CD4-positive, CD25-positive, alpha-beta regulatory T cell (primary cell): ENCODE results near the gene RNF167. TPM values are rescaled to one million over a fixed set of nuclear protein-coding genes. Genes with fewer than 3 reads are reported as not detected.

Experiments used
- ATAC-seq, 2 donors: fragments of 150-1000 bp; cut with Tn5 transposase; one replicate each; pipeline ENCODE4 v1.10.0; 2021; ENCODE audit warnings: low read depth in 2 of 2, moderate number of reproducible peaks in 2 of 2, moderate library complexity in 1 of 2
- DNase-seq, 3 donors: peaks; one replicate each; pipeline versions ENCODE4 v3.0.0 to v3.0.0-alpha.2; 2012 to 2022; ENCODE audit warnings: mixed read lengths in 1 of 3
- H3K27ac ChIP-seq: one replicate; pipeline ENCODE4 v1.7.0; 2013; ENCODE audit warnings: mild to moderate bottlenecking, low read length; ENCODE audit not compliant: insufficient read depth, poor library complexity, severe bottlenecking
- H3K27me3 ChIP-seq: one replicate; pipeline ENCODE4 v1.7.0; 2013; ENCODE audit warnings: low read length; ENCODE audit not compliant: control insufficient read depth, insufficient read depth
- H3K36me3 ChIP-seq: one replicate; pipeline ENCODE4 v1.7.0; 2013; ENCODE audit warnings: mild to moderate bottlenecking, low read length, moderate library complexity; ENCODE audit not compliant: control insufficient read depth, insufficient read depth
- H3K4me1 ChIP-seq: 2 replicates; pipeline ENCODE4 v1.7.0; 2013; ENCODE audit warnings: mild to moderate bottlenecking, low read length; ENCODE audit not compliant: insufficient read depth, control insufficient read depth, poor library complexity, severe bottlenecking
- H3K4me3 ChIP-seq: one replicate; pipeline ENCODE4 v1.7.0; 2013; ENCODE audit warnings: low read depth, mild to moderate bottlenecking, low read length, moderate library complexity
- H3K9me3 ChIP-seq, 2 experiments: 1 replicate in 1 of 2; 2 replicates in 1 of 2; pipeline ENCODE4 v1.7.0; 2013; ENCODE audit warnings: low read length in 2 of 2, mild to moderate bottlenecking in 1 of 2, moderate library complexity in 1 of 2; ENCODE audit not compliant: control insufficient read depth in 2 of 2
- H3K27ac Mint-ChIP-seq, 3 donors: one replicate each; pipeline ENCODE4 v1.8.0; 2020 to 2022; ENCODE audit warnings: mild to moderate bottlenecking in 3 of 3, mixed read lengths in 3 of 3, moderate library complexity in 2 of 3
- H3K27me3 Mint-ChIP-seq: one replicate; pipeline ENCODE4 v1.8.0; 2022; ENCODE audit warnings: mild to moderate bottlenecking, mixed read lengths
- H3K36me3 Mint-ChIP-seq: one replicate; pipeline ENCODE4 v1.8.0; 2020; ENCODE audit warnings: mixed read lengths
- H3K4me1 Mint-ChIP-seq, 4 donors: one replicate each; pipeline ENCODE4 v1.8.0; 2020 to 2022; ENCODE audit warnings: mixed read lengths in 4 of 4, mild to moderate bottlenecking in 1 of 4
- H3K4me3 Mint-ChIP-seq, 4 donors: one replicate each; pipeline ENCODE4 v1.8.0; 2020 to 2022; ENCODE audit warnings: mild to moderate bottlenecking in 4 of 4, mixed read lengths in 4 of 4, moderate library complexity in 3 of 4
- H3K9me3 Mint-ChIP-seq, 7 donors: one replicate each; pipeline ENCODE4 v1.8.0; 2020 to 2022; ENCODE audit warnings: mixed read lengths in 7 of 7, mild to moderate bottlenecking in 3 of 7, moderate library complexity in 2 of 7
- polyA plus RNA-seq, 4 donors: library from polyadenylated mRNA; unstranded; fragments of 300-500 nt; fragmentation: Illumina TruSeq; gene quantifications; one replicate each; pipeline ENCODE4 v1.2.3, GENCODE V29; 2021
- total RNA-seq: library from RNA; stranded (reverse); gene quantifications from one replicate; pipeline ENCODE4 v1.2.3, GENCODE V29; 2022

RNF167 gene
- total and polyA plus RNA-seq, 5 donors from 2014 or later: 31.5 to 105 (median 50.7) TPM

DNA sequence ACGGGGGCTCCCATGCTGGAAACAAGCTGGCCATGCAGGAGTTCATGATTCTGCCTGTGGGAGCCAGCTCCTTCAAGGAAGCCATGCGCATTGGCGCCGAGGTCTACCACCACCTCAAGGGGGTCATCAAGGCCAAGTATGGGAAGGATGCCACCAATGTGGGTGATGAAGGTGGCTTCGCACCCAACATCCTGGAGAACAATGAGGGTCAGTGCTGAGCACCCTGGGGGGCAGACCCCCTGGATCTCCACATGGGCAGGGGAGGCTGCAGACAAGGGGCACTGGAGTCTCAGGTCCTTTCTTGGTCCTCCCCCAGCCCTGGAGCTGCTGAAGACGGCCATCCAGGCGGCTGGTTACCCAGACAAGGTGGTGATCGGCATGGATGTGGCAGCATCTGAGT is 15.0 kb downstream of the RNF167 start:
- H3K36me3 Mint-ChIP-seq: peaks cover 12% of the 10 kb centered on the region

DNA sequence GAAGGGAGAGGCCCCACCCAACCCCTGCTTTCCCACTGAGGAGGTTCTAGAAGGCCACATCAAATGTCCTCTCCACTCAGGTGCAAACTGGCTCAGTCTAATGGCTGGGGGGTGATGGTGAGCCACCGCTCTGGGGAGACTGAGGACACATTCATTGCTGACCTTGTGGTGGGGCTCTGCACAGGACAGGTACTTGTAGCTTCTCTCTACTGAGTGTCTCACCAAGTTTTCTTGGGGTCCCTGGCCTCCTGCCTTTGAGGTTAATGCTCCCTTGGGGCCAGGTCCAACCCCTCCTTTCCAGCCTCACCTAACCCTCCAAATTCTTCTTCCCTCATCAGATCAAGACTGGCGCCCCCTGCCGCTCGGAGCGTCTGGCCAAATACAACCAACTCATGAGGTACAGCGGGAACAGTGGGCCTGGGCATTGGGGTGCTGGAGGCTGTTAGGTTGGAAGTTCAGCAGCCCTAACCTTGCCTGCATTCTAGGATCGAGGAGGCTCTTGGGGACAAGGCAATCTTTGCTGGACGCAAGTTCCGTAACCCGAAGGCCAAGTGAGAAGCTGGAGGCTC is 16.5 kb downstream of the RNF167 start:
- peak overlapping the region in 1 of 3 donors; percentile 91 for H3K27ac Mint-ChIP-seq
- H3K9me3 ChIP-seq: no peaks in the 10 kb centered on the region
- H3K4me1 Mint-ChIP-seq: peaks cover 0 to 17% (median 7%) of the 10 kb centered on the region in 4 donors
- no peaks in the 10 kb centered on the region for H3K27me3 Mint-ChIP-seq
- H3K27me3 ChIP-seq: no peaks in the 10 kb centered on the region
- peaks cover 12% of the 10 kb centered on the region for H3K36me3 Mint-ChIP-seq
- ATAC-seq: no peak
- peaks cover 19% of the 10 kb centered on the region for H3K36me3 ChIP-seq
- DNase-seq: peak in 2 of 3 donors; percentile 30 to 58
- H3K4me1 ChIP-seq: no peaks in the 10 kb centered on the region
- H3K9me3 Mint-ChIP-seq: no peaks in the 10 kb centered on the region
- H3K4me3 ChIP-seq: no peak overlapping the region
- no peak overlapping the region for H3K27ac ChIP-seq
- peak overlapping the region in 1 of 4 donors; percentile 51 for H3K4me3 Mint-ChIP-seq

More for the DNA sequence above, 15.0 kb downstream of the RNF167 start:
- Histone ChIP-seq H3K36me3 (peaks cover 13% of the 10 kb centered on the region), H3K27ac (no peak overlapping the region), H3K4me3 (no peak overlapping the region), H3K9me3 (no peaks in the 10 kb centered on the region), H3K27me3 (no peaks in the 10 kb centered on the region), H3K4me1 (peaks cover 7% of the 10 kb centered on the region)
- no peak for DNase-seq
- Mint-ChIP-seq H3K4me1 (peaks cover 0 to 26% (median 10%) of the 10 kb centered on the region in 4 donors), H3K27me3 (no peaks in the 10 kb centered on the region), H3K27ac (no peak overlapping the region), H3K4me3 (no peak overlapping the region), H3K9me3 (no peaks in the 10 kb centered on the region)
- ATAC-seq: no peak

DNA sequence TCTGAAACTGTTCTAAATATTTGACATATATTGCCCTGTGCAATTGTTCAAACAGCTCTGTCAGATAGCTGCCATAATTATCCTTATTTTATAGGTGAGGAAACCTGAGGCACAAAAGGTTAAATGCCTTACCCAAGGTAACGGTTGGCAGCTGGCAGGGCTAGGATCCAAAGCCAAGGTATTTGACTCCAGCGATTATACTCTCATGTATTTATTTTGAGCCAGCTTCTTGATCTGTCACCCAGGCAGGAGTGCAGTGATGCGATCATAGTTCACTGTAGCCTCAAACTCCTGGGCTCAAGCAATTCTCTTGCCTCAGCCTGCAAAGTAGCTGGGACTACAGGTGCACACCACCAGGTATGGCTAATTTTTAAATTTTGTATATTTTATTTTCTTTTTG is 18.0 kb downstream of the RNF167 start:
- H3K27ac Mint-ChIP-seq: no peak overlapping the region
- Histone ChIP-seq H3K9me3 (no peaks in the 10 kb centered on the region), H3K27me3 (no peaks in the 10 kb centered on the region), H3K4me3 (no peak overlapping the region), H3K4me1 (no peaks in the 10 kb centered on the region), H3K36me3 (peaks cover 19% of the 10 kb centered on the region), H3K27ac (no peak overlapping the region)
- no peaks in the 10 kb centered on the region for H3K27me3 Mint-ChIP-seq
- no peak for DNase-seq
- peaks cover 12% of the 10 kb centered on the region for H3K36me3 Mint-ChIP-seq
- no peaks in the 10 kb centered on the region for H3K9me3 Mint-ChIP-seq
- peaks cover 0 to 14% (median 8%) of the 10 kb centered on the region in 4 donors for H3K4me1 Mint-ChIP-seq
- no peak for ATAC-seq
- H3K4me3 Mint-ChIP-seq: no peak overlapping the region

DNA sequence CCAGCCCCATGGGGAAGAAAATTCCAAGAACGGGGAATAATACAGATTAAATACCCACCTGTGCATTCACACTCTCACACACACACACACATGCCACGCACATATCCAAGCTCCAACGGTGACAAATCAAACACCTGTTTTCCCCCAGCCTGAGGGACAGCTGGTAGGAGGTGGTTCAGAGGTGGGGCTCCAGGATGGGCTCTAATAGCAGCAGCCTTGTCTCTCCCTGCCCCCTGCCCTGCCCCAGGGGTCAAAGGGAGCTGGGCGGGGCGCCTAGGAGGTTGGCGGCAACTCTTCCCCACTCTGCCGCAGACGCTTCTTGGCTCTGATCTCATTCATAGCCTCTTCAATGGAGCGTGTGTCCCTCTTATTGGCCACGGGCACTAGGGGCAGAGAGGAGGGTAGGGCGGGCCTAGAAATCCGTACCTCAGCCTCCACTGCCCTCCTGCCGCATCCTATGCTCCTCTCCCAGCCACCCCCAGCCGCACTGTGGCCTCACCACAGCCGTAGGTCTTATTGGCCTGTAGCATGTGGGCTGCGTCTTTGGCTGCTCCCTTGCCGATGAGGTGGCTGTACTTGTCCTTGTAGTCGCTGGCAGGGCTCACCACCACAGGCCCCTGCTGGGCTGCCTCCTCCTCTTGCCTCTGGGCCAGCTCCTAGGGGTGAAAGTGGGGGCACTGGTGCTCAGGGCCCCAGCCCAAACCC is 19.3 kb downstream of the RNF167 start:
- Histone ChIP-seq H3K27ac (no peak overlapping the region), H3K36me3 (peaks cover 19% of the 10 kb centered on the region), H3K4me3 (no peak overlapping the region), H3K4me1 (no peaks in the 10 kb centered on the region), H3K27me3 (no peaks in the 10 kb centered on the region), H3K9me3 (no peaks in the 10 kb centered on the region)
- H3K27me3 Mint-ChIP-seq: no peaks in the 10 kb centered on the region
- DNase-seq: no peak
- H3K4me1 Mint-ChIP-seq: peaks cover 0 to 14% (median 8%) of the 10 kb centered on the region in 4 donors
- H3K36me3 Mint-ChIP-seq: peaks cover 12% of the 10 kb centered on the region
- ATAC-seq: no peak
- H3K4me3 Mint-ChIP-seq: no peak overlapping the region
- no peaks in the 10 kb centered on the region for H3K9me3 Mint-ChIP-seq
- no peak overlapping the region for H3K27ac Mint-ChIP-seq

DNA sequence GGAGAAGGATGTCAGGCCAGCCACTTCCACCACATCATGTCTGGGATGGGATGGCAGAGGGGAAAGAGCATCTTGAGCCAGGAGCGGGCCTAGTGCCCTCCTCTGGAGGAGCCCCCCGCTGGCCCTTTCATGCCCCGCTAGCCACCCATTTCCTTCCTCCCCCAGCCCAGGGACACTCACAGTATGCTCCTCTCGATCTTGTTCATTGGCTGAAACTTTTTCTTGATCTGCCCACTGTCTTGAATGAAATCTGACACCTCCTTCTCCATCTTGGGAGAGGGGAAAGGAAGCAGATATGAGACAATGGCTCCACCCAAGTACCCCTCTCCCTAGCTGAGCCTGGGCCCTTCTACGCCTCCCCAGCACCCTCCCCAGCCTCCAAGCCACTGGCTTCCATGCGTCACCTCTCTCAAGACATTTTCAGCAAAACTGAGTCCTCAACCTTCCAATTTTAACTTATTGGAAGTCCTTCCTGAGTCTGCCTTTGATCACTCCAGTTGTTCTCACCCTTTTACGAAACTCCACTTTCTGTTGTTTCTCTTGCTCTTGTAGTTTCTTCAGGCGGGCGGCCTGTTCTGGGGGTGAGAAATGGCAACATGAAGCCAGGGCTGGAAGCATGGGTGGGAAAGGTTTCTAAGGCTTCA is 20.3 kb downstream of the RNF167 start:
- Mint-ChIP-seq H3K9me3 (no peaks in the 10 kb centered on the region), H3K4me3 (no peak overlapping the region), H3K36me3 (peaks cover 16% of the 10 kb centered on the region), H3K27me3 (no peaks in the 10 kb centered on the region), H3K27ac (peak overlapping the region in 1 of 3 donors; percentile 15), H3K4me1 (peaks cover 3 to 18% (median 10%) of the 10 kb centered on the region in 4 donors)
- Histone ChIP-seq H3K27me3 (no peaks in the 10 kb centered on the region), H3K4me1 (no peaks in the 10 kb centered on the region), H3K36me3 (peaks cover 19% of the 10 kb centered on the region), H3K9me3 (no peaks in the 10 kb centered on the region), H3K27ac (no peak overlapping the region), H3K4me3 (no peak overlapping the region)
- no peak for DNase-seq
- ATAC-seq: no peak

DNA sequence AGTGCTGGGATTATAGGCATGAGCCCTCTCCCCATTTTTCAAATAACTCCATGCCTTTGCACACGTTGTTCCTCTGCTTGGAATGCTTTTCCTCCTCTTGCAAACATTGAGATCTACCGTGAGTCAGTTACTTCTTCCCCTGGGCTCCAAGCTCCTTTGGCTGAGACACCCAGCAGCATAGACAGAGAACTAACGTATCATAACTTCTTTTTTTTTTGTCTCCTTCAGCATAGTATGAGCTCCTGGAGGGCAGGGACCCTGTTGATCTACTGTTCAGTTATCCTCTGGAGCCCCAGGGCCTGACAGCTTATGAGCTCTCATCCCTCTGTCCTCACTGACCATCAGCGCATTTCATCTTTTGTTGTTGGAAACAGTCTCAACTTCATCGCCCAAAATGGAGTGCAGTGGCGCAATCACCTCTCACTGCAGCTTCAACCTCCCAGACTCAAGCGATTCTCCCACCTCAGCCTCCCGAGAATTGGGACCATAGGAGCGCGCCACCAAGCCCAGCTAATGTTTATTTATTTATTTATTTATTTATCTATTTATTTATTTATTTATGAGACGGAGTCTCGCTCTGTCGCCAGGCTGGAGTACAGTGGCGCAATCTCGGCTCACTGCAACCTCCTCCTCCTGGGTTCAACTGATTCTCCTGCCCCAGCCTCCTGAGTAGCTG is 25.4 kb downstream of the RNF167 start:
- H3K9me3 Mint-ChIP-seq: no peaks in the 10 kb centered on the region
- peak overlapping the region in 2 of 3 donors; percentile 7 to 26 for H3K27ac Mint-ChIP-seq
- Histone ChIP-seq H3K27ac (no peak overlapping the region), H3K27me3 (no peaks in the 10 kb centered on the region), H3K4me3 (no peak overlapping the region), H3K4me1 (peaks cover 31% of the 10 kb centered on the region), H3K36me3 (peaks cover 7% of the 10 kb centered on the region), H3K9me3 (no peaks in the 10 kb centered on the region)
- DNase-seq (no peak), ATAC-seq (no peak)
- H3K27me3 Mint-ChIP-seq: no peaks in the 10 kb centered on the region
- peak overlapping the region; percentile 41 to 67 (median 66) for H3K4me3 Mint-ChIP-seq
- H3K4me1 Mint-ChIP-seq: peaks cover 10 to 25% (median 19%) of the 10 kb centered on the region in 4 donors
- peaks cover 17% of the 10 kb centered on the region for H3K36me3 Mint-ChIP-seq

DNA sequence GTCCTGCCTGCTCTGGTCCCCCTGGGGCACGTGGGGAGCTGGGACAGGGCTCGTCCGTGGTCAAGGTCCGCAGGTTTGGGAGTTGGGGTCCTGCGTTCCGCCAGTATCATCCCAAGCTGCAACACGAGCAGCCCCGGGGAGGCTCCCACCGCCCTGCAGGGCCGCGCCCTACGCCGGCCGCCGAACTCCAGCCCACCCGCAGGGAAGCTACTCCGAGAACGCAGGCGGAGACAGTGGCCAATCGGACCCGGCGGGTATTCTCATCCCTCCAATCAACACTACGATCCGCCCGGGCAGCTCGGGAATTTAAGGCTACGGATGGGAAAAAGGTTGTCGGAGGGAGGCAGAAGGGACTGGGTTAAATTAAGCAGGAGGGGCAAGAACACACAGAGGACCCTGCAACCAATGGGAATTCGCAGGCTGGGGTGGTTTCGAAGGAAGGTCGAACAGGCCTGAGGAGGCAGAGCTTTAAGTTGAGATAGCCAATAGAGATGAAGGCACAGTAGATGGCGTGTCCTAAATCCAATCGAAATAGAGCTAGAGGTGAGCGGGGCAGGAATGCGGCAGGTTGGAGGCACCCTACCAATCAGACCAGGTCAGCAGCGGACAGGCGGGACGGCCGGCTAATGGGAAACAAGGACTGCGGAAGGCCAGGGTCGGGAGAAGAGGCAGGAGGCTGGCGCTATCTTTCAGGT is 26.9 kb downstream of the RNF167 start:
- ATAC-seq (peak; percentile 88 to 90), DNase-seq (peak; percentile 88 to 99 (median 95))
- no peaks in the 10 kb centered on the region for H3K9me3 ChIP-seq
- H3K4me3 Mint-ChIP-seq: no peak overlapping the region
- no peaks in the 10 kb centered on the region for H3K27me3 ChIP-seq
- H3K4me1 Mint-ChIP-seq: peaks cover 6 to 27% (median 23%) of the 10 kb centered on the region in 4 donors
- peak overlapping the region in 1 of 3 donors; percentile 53 for H3K27ac Mint-ChIP-seq
- H3K36me3 ChIP-seq: peaks cover 7% of the 10 kb centered on the region
- peaks cover 31% of the 10 kb centered on the region for H3K4me1 ChIP-seq
- no peaks in the 10 kb centered on the region for H3K9me3 Mint-ChIP-seq
- peaks cover 25% of the 10 kb centered on the region for H3K36me3 Mint-ChIP-seq
- no peaks in the 10 kb centered on the region for H3K27me3 Mint-ChIP-seq
- peak overlapping the region; percentile 90 for H3K4me3 ChIP-seq
- peak overlapping the region; percentile 88 for H3K27ac ChIP-seq
